ENCODE results near the gene HHIPL1.

HHIPL1 gene

DNA sequence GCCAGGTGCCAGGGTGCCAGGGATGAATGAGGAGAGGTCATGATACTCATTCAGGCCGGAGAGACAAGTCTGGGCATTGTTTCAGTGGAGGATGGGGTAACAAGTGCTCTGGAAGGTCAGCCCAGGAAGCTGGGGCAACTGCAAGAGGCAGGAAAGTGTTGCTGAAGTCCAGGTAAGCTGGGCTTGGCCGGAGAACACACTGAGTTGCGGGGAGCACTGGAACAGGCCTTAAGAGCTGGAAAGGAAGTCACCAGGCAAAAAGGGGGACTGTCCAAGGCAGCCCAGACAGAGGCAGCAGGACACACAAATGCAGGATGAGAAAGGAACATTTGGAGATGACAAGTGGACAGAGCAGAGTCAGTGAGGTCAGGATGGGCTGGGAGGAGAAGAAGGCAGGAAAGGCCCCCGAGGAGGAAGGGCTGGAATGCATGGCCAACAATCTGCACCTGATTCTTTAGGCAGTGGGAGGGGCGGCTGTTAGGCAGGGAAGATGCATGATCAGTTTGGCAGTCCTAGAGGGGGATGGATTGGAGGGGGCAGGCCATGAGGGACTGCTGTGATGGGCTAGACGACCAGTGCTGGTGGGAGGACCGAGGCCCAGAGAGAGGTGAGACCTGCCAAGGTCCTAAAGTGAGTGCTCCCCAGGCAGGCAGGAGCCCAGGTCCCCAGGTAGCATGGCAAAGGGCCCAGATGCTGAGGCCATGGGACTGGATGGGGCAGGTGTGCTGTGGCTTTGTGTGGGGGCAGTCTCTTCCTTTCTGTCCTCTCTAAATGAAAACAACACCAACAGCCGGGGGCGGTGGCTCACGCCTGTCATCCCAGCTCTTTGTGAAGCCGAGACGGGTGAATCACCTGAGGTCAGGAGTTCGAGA, 17.2 kb upstream of the HHIPL1 start:
- H3K4me3 ChIP-seq (ENCODE audit: low read depth, low read length), result no peak overlapping the region
- no peaks in the 10 kb centered on the region for H3K36me3 ChIP-seq
- no peaks in the 10 kb centered on the region for H3K27me3 ChIP-seq (ENCODE audit: insufficient read depth, low read depth, severe bottlenecking)
- no peaks in the 10 kb centered on the region for H3K9me3 ChIP-seq (ENCODE audit: severe bottlenecking)
- TF ChIP-seq, protein P1, sequence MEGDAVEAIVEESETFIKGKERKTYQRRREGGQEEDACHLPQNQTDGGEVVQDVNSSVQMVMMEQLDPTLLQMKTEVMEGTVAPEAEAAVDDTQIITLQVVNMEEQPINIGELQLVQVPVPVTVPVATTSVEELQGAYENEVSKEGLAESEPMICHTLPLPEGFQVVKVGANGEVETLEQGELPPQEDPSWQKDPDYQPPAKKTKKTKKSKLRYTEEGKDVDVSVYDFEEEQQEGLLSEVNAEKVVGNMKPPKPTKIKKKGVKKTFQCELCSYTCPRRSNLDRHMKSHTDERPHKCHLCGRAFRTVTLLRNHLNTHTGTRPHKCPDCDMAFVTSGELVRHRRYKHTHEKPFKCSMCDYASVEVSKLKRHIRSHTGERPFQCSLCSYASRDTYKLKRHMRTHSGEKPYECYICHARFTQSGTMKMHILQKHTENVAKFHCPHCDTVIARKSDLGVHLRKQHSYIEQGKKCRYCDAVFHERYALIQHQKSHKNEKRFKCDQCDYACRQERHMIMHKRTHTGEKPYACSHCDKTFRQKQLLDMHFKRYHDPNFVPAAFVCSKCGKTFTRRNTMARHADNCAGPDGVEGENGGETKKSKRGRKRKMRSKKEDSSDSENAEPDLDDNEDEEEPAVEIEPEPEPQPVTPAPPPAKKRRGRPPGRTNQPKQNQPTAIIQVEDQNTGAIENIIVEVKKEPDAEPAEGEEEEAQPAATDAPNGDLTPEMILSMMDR (IDR thresholded peaks at IDR 0.05; ENCODE audit: low read depth, low read length), result no peak
- DNase-seq, result no peak
- no peak overlapping the region for H3K27ac ChIP-seq

DNA sequence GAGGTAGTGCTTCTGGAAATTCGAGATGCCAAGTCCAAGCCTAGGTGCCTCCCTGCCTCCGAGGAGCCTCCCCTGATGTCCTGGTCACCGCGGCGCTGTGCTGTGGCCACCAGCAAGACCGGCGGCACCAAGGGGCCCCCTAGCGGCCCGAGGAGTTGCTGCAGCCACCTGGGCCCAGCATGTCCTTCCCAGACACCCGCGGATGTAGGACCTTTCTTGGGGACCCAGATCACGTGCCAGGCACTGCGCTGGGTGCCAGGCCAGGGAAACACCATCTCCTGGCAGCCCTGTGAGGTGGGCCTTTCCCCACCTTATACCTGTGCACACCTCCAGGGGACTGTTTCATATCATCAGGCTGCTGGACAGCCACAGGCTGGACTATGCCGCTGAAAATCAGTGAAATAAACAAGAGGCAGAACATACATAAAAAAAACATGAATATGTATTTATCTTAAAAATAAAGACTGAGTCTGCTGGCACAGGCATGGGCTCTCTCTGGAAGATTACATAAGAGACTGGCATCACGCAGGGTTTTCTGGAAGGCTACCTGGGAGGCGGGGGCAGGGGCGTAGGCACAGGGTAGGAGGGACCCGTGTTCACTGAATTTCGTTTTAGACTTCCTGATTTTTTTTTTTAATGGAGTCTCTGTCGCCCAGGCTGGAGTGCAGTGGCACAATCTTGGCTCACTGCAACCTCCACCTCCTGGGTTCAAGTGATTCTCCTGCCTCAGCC, 15.9 kb upstream of the HHIPL1 start:
- H3K9me3 ChIP-seq (ENCODE audit: severe bottlenecking), result no peaks in the 10 kb centered on the region
- H3K27me3 ChIP-seq (ENCODE audit: insufficient read depth, low read depth, severe bottlenecking), result no peaks in the 10 kb centered on the region
- H3K4me3 ChIP-seq (ENCODE audit: low read depth, low read length), result no peak overlapping the region
- H3K36me3 ChIP-seq, result no peaks in the 10 kb centered on the region
- DNase-seq, result peak; percentile 87
- TF ChIP-seq, protein P1 (IDR thresholded peaks at IDR 0.05; ENCODE audit: low read depth, low read length), result peak; percentile 98
- H3K27ac ChIP-seq, result 0 out of 2 replicates have a peak overlapping the region, but pooled peaks have one; percentile 12

DNA sequence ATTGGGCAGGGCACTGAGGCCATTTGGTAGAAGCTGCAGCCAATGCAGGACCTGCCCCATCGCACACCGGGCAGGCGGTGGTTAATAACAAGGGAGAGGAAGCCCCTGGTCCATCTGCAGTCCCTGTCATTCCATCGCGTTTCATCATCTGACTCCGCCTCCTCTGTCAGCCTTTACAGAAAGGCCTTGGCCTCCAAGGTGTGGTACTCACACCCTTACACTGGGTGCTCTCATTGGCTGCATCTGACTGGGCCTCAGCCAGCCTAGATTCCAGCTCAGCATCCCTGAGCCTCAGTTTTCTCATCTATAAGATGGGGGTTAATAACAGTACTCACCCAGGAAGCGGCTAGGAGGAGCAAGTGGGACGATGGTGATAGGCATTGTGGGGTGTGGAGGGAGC, 14.7 kb upstream of the HHIPL1 start:
- H3K27ac ChIP-seq, result no peak overlapping the region
- no peak overlapping the region for H3K4me3 ChIP-seq (ENCODE audit: low read depth, low read length)
- H3K9me3 ChIP-seq (ENCODE audit: severe bottlenecking), result no peaks in the 10 kb centered on the region
- DNase-seq, result no peak
- H3K27me3 ChIP-seq (ENCODE audit: insufficient read depth, low read depth, severe bottlenecking), result no peaks in the 10 kb centered on the region
- no peaks in the 10 kb centered on the region for H3K36me3 ChIP-seq
- TF ChIP-seq, protein P1 (IDR thresholded peaks at IDR 0.05; ENCODE audit: low read depth, low read length), result no peak

DNA sequence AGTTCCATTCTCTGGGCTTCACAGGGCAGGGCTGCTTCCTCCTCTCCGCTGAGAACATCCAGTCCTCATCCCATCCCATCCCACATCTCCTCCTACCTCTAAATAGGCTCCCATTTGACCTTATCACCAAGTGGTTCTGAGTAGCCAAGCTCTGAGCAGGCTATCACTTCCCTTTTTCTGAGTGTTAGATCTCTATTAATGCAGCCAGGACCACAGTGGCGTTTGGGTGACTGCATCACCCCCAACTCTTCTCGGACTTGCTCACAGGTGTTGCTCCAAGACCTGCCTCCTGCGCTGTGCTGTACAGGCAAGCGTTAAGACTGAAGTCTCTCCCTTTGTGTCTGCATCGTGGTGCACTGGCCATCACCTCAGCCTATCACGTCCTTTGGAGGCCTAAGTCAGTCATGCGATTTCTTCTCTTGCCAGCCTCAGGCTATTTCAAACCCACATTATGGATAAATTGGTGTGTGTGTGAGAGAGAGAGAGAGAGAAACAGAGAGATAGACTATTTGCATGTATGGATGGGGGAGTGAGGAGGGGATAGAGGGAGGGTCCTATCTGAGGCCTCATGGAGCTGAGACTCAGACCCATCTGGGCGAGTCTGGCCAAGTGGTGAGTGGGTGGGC, 12.4 kb upstream of the HHIPL1 start:
- Histone ChIP-seq H3K9me3 (ENCODE audit: severe bottlenecking) (no peaks in the 10 kb centered on the region), H3K27me3 (ENCODE audit: insufficient read depth, low read depth, severe bottlenecking) (no peaks in the 10 kb centered on the region), H3K36me3 (no peaks in the 10 kb centered on the region), H3K4me3 (ENCODE audit: low read depth, low read length) (no peak overlapping the region), H3K27ac (no peak overlapping the region)
- DNase-seq, result no peak
- TF ChIP-seq, protein P1 (IDR thresholded peaks at IDR 0.05; ENCODE audit: low read depth, low read length), result no peak

DNA sequence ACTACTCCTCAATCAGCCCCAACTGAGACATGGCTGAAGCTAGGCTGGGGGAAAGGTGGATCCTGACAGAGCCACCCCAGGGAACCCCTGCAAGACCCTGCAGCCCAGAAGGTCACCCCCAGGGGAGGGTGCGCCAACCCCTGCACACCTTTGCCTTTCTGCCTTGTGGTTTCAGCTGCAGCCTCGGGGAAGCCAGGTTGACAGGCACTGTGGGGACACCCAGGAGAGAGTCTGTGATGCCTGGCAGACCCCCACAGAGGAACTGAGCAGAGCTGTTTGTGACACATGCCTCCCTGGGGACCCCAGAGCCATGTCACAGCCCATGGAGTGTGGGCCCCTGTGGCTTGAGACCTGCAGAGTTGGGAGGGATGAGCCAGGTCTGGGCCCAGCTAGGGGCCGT, 11.8 kb upstream of the HHIPL1 start:
- TF ChIP-seq, protein P1 (IDR thresholded peaks at IDR 0.05; ENCODE audit: low read depth, low read length), result no peak
- Histone ChIP-seq H3K27me3 (ENCODE audit: insufficient read depth, low read depth, severe bottlenecking) (no peaks in the 10 kb centered on the region), H3K9me3 (ENCODE audit: severe bottlenecking) (no peaks in the 10 kb centered on the region), H3K27ac (no peak overlapping the region), H3K4me3 (ENCODE audit: low read depth, low read length) (no peak overlapping the region), H3K36me3 (no peaks in the 10 kb centered on the region)
- no peak for DNase-seq

Data from WERI-Rb-1 (cell line).